ENCODE data around the gene SLC7A6. TPM values are rescaled to one million over a fixed set of nuclear protein-coding genes. Genes with fewer than 3 reads are reported as not detected.
A peak's percentile ranks its signal among the peaks of the same experiment; 100 is the strongest.

Gene SLC7A6
- total RNA-seq, 1 donor from 2014 or later: 47.3 TPM

- Mint-ChIP-seq H3K4me1 (ENCODE audit: unreplicated experiment) (peaks cover 9% of the 10 kb centered on the region), H3K4me3 (no peak overlapping the region), H3K9me3 (no peaks in the 10 kb centered on the region), H3K27me3 (no peaks in the 10 kb centered on the region), H3K36me3 (peaks cover 25% of the 10 kb centered on the region), H3K27ac (peak overlapping the region; percentile 1)
- TF ChIP-seq CTCF (conservative IDR thresholded peaks at IDR 0.05): no peak
- no peak for DNase-seq (ENCODE audit: extremely low spot score, unreplicated experiment)
Measured at GRCh38 chr16:68290450-68290849, 26.1 kb downstream of the SLC7A6 start.

GRCh38 chr16:68291227-68291626, 26.9 kb downstream of the SLC7A6 start:
- Mint-ChIP-seq H3K27ac (no peak overlapping the region), H3K27me3 (no peaks in the 10 kb centered on the region), H3K9me3 (no peaks in the 10 kb centered on the region), H3K4me3 (no peak overlapping the region), H3K4me1 (ENCODE audit: unreplicated experiment) (peaks cover 9% of the 10 kb centered on the region), H3K36me3 (peaks cover 23% of the 10 kb centered on the region)
- no peak for DNase-seq (ENCODE audit: extremely low spot score, unreplicated experiment)
- TF ChIP-seq CTCF (conservative IDR thresholded peaks at IDR 0.05): no peak

- peaks cover 24% of the 10 kb centered on the region for H3K36me3 Mint-ChIP-seq
- no peak overlapping the region for H3K4me3 Mint-ChIP-seq
- no peak for TF ChIP-seq CTCF (conservative IDR thresholded peaks at IDR 0.05)
- no peak for DNase-seq (ENCODE audit: extremely low spot score, unreplicated experiment)
- no peaks in the 10 kb centered on the region for H3K9me3 Mint-ChIP-seq
- peaks cover 9% of the 10 kb centered on the region for H3K4me1 Mint-ChIP-seq (ENCODE audit: unreplicated experiment)
- H3K27me3 Mint-ChIP-seq: no peaks in the 10 kb centered on the region
- H3K27ac Mint-ChIP-seq: no peak overlapping the region
Measured at GRCh38 chr16:68292425-68292824, 28.1 kb downstream of the SLC7A6 start.

GRCh38 chr16:68296291-68296690, 32.0 kb downstream of the SLC7A6 start:
- Mint-ChIP-seq H3K4me3 (no peak overlapping the region), H3K9me3 (no peaks in the 10 kb centered on the region), H3K4me1 (ENCODE audit: unreplicated experiment) (peaks cover 7% of the 10 kb centered on the region), H3K36me3 (peaks cover 16% of the 10 kb centered on the region), H3K27me3 (no peaks in the 10 kb centered on the region), H3K27ac (no peak overlapping the region)
- DNase-seq (ENCODE audit: extremely low spot score, unreplicated experiment): no peak
- TF ChIP-seq CTCF (conservative IDR thresholded peaks at IDR 0.05): no peak

GRCh38 chr16:68296693-68297092, 32.4 kb downstream of the SLC7A6 start:
- Mint-ChIP-seq H3K27ac (no peak overlapping the region), H3K4me1 (ENCODE audit: unreplicated experiment) (peaks cover 7% of the 10 kb centered on the region), H3K9me3 (no peaks in the 10 kb centered on the region), H3K36me3 (peaks cover 15% of the 10 kb centered on the region), H3K27me3 (no peaks in the 10 kb centered on the region), H3K4me3 (no peak overlapping the region)
- no peak for DNase-seq (ENCODE audit: extremely low spot score, unreplicated experiment)
- no peak for TF ChIP-seq CTCF (conservative IDR thresholded peaks at IDR 0.05)

- no peak overlapping the region for H3K4me3 Mint-ChIP-seq
- H3K4me1 Mint-ChIP-seq (ENCODE audit: unreplicated experiment): peaks cover 7% of the 10 kb centered on the region
- peaks cover 16% of the 10 kb centered on the region for H3K36me3 Mint-ChIP-seq
- no peak for DNase-seq (ENCODE audit: extremely low spot score, unreplicated experiment)
- no peaks in the 10 kb centered on the region for H3K9me3 Mint-ChIP-seq
- no peak overlapping the region for H3K27ac Mint-ChIP-seq
- no peaks in the 10 kb centered on the region for H3K27me3 Mint-ChIP-seq
- no peak for TF ChIP-seq CTCF (conservative IDR thresholded peaks at IDR 0.05)
Measured at GRCh38 chr16:68297908-68298307, 33.6 kb downstream of the SLC7A6 start.

Measured in type B pancreatic cell (in vitro differentiated cells).